K562 (cell line): ENCODE data around the gene CCDC178. TPM values are rescaled to one million over a fixed set of nuclear protein-coding genes. Genes with fewer than 3 reads are reported as not detected.

ENCODE experiments used
- ATAC-seq: fragments of 200-7000 bp; cut with Tn5 transposase; 3 replicates; pipeline ENCODE4 v1.9.1; 2020; ENCODE audit warnings: moderate library complexity
- BruUV-seq: library from RNA; stranded (reverse); fragments of 400-500 nt; replicated peaks from 2 replicates; lab custom pipeline; 2021; lab: Mats Ljungman, UMichigan
- CTCF ChIA-PET: fragments of 300-600 bp; formaldehyde crosslinking; extraction: SDS; loops from one replicate; lab custom pipeline; 2021; ENCODE audit warnings: low intra/inter-chr PET ratio; lab: Yijun Ruan, JAX
- POLR2A ChIA-PET: fragments of 300-600, 350-650 bp; sonication (Branson Sonifier 250); formaldehyde crosslinking; extraction: SDS; loops from one replicate; lab custom pipeline; 2021; ENCODE audit warnings: antibody characterized with exemption, inconsistent platforms; lab: Yijun Ruan, JAX
- DNase-seq, 4 experiments: peaks; one replicate each; pipeline versions ENCODE4 v3.0.0 to v3.0.0-alpha.2; 2011 to 2018; ENCODE audit warnings: low spot score in 3 of 4, mixed read lengths in 3 of 4; ENCODE audit errors: extremely low read depth in 1 of 4
- FAIRE-seq: peaks from 2 replicates; lab custom pipeline; 2011; peaks lifted over from hg19 to GRCh38; lab: Jason Lieb, UNC
- H2AFZ ChIP-seq: 2 replicates; pipeline ENCODE4 v1.6.0; 2011; ENCODE audit warnings: low read depth, low read length, control low read depth, inconsistent platforms
- H3K27ac ChIP-seq: fragments of 200-600 bp; 3 replicates; pipeline ENCODE4 v1.8.0; 2011; ENCODE audit warnings: low read depth, mild to moderate bottlenecking, control low read depth, inconsistent platforms, low read length, moderate library complexity, mixed read lengths; ENCODE audit errors: extremely low read depth
- H3K27me3 ChIP-seq, 2 experiments: fragments of 300-600 bp in 1 of 2; 2 replicates in 1 of 2; 3 replicates in 1 of 2; pipeline versions ENCODE4 v1.6.0 to v1.8.0; 2011; ENCODE audit warnings: inconsistent platforms in 2 of 2, low read length in 2 of 2, mild to moderate bottlenecking in 1 of 2, mixed read lengths in 1 of 2, moderate library complexity in 1 of 2; ENCODE audit not compliant: control insufficient read depth in 2 of 2, insufficient read depth in 2 of 2
- H3K36me3 ChIP-seq: fragments of 300-600 bp; 3 replicates; pipeline ENCODE4 v1.8.0; 2011; ENCODE audit warnings: mild to moderate bottlenecking, low read length, inconsistent platforms; ENCODE audit not compliant: control insufficient read depth, insufficient read depth
- H3K4me1 ChIP-seq, 2 experiments: fragments of 200-600 bp in 1 of 2; replicated peaks in 1 of 2; 2 replicates in 1 of 2; 3 replicates in 1 of 2; pipeline versions ENCODE4 v1.5.1 to v1.8.0; 2011; ENCODE audit warnings: inconsistent platforms in 2 of 2, low read length in 2 of 2, mild to moderate bottlenecking in 1 of 2, mixed read lengths in 1 of 2, moderate library complexity in 1 of 2; ENCODE audit not compliant: control insufficient read depth in 2 of 2, insufficient read depth in 2 of 2
- H3K4me2 ChIP-seq: 2 replicates; pipeline ENCODE4 v1.6.1; 2011; ENCODE audit warnings: low read length, control low read depth, inconsistent platforms, mixed read lengths; ENCODE audit not compliant: insufficient read depth
- H3K4me3 ChIP-seq: fragments of 200-600 bp; sonication (generic), shearing (Covaris generic); 2 replicates; pipeline ENCODE4 v1.5.1; 2016; ENCODE audit warnings: control low read depth, inconsistent platforms
- H3K79me2 ChIP-seq: fragments of 200-600 bp; 3 replicates; pipeline ENCODE4 v1.8.0; 2011; ENCODE audit warnings: low read length, inconsistent platforms; ENCODE audit not compliant: control insufficient read depth, insufficient read depth
- H3K9ac ChIP-seq, 2 experiments: 2 replicates each; pipeline versions ENCODE4 v1.6.0 to v1.6.1; 2011; ENCODE audit warnings: low read depth in 2 of 2, low read length in 2 of 2, control low read depth in 1 of 2, inconsistent platforms in 1 of 2, mild to moderate bottlenecking in 1 of 2, mixed read lengths in 1 of 2; ENCODE audit not compliant: insufficient read depth in 1 of 2
- H3K9me1 ChIP-seq: one replicate; pipeline ENCODE4 v1.6.0; 2011; ENCODE audit warnings: inconsistent platforms, mild to moderate bottlenecking, low read length, moderate library complexity; ENCODE audit not compliant: control insufficient read depth, insufficient read depth
- H3K9me3 ChIP-seq: replicated peaks from 2 replicates; pipeline ENCODE4 v1.5.1; 2011; ENCODE audit warnings: low read depth, low read length, inconsistent platforms; ENCODE audit not compliant: control insufficient read depth, insufficient read depth
- H4K20me1 ChIP-seq: replicated peaks from 2 replicates; pipeline ENCODE4 v1.6.1; 2011; ENCODE audit warnings: low read length, inconsistent platforms, mixed read lengths; ENCODE audit not compliant: control insufficient read depth, insufficient read depth
- LARP7 ChIP-seq: fragments of 450-650 bp; IDR thresholded peaks from 2 replicates; pipeline ENCODE4 v1.6.1; 2016
- MYC ChIP-seq, 2 experiments: fragments of 250-450 bp in 1 of 2; sonication (Bioruptor Pico) in 1 of 2; IDR thresholded peaks; 2 replicates each; pipeline versions ENCODE4 v1.5.1 to v1.6.1; 2012 to 2021; ENCODE audit warnings: low read depth in 2 of 2, borderline replicate concordance in 1 of 2, improper control_type of control experiment in 1 of 2, low read length in 1 of 2, mild to moderate bottlenecking in 1 of 2, moderate library complexity in 1 of 2
- SIN3B ChIP-seq: fragments of 450-650 bp; IDR thresholded peaks from 2 replicates; pipeline ENCODE4 v1.6.1; 2017; ENCODE audit warnings: low read depth, mild to moderate bottlenecking, moderate library complexity
- TCF3 ChIP-seq: sonication (generic); formaldehyde crosslinking; IDR thresholded peaks from 2 replicates; pipeline ENCODE4 v1.4.0; 2020; ENCODE audit warnings: mild to moderate bottlenecking, missing genetic modification reagents
- WGBS: fragments of 100-300 bp; shearing (Covaris generic); methylation state at CpG from one replicate; pipeline ENCODE4 v1.1.6; 2016; ENCODE audit warnings: low coverage, mixed read lengths; ENCODE audit not compliant: insufficient coverage; ENCODE audit errors: missing lambda C conversion rate; 5-methylcytosine and 5-hydroxymethylcytosine counted together
- in situ Hi-C: fragments of 300-500 bp; cut with MboI; formaldehyde crosslinking; loops from 4 replicates; pipeline ENCODE4 v1.15.0; 2018; ENCODE audit warnings: inconsistent platforms, mixed read lengths
- intact Hi-C: fragments of 100-400 bp; cut with micrococcal nuclease; formaldehyde crosslinking; loops from 2 replicates; pipeline ENCODE4 v1.14.2; 2022
- polyA plus RNA-seq, 8 experiments: library from polyadenylated mRNA; depleted of rRNA in 4 of 8; stranded (reverse) in 5 of 8; unstranded in 3 of 8; fragments of >200 nt; fragmentation: Nextera tagmentation in 2 of 8; fragmentation: Illumina TruSeq in 1 of 8; extraction: Ambion mirVana in 2 of 8; extraction: Trizol in 1 of 8; gene quantifications; 2 replicates each; pipeline versions ENCODE4 v1.2.1 to v1.2.3, GENCODE V29; 2011 to 2014; ENCODE audit warnings: inconsistent platforms in 1 of 8, missing spikeins in 1 of 8
- total RNA-seq, 7 experiments: library from RNA; depleted of rRNA in 6 of 7; stranded (reverse); fragments of >200 nt in 6 of 7; fragmentation: Illumina TruSeq in 2 of 7; extraction: Trizol in 2 of 7; gene quantifications; 2 replicates each; pipeline versions ENCODE4 v1.2.1 to v1.2.3, GENCODE V29; 2011 to 2021; ENCODE audit warnings: low replicate concordance in 1 of 7
- TF ChIP-seq, protein P1 (sequence below): fragments of 250-450 bp; sonication (Bioruptor Pico); IDR thresholded peaks from 2 replicates; pipeline ENCODE4 v1.4.0; 2020; ENCODE audit warnings: borderline replicate concordance
- TF ChIP-seq, protein P2 (sequence below): fragments of 250-450 bp; sonication (Bioruptor Pico); IDR thresholded peaks from 2 replicates; pipeline ENCODE4 v1.8.0; 2021; ENCODE audit warnings: moderate library complexity, mild to moderate bottlenecking, inconsistent platforms

CCDC178 gene
- total and polyA plus RNA-seq, 9 of the 15 experiments (the other 6 are each of a cell fraction or from before 2014, with no cell fraction given): 0.12 to 0.47 (median 0.15) TPM; not detected in 6

- DNase-seq (no peak), ATAC-seq (no peak)
- TF ChIP-seq, protein P1, sequence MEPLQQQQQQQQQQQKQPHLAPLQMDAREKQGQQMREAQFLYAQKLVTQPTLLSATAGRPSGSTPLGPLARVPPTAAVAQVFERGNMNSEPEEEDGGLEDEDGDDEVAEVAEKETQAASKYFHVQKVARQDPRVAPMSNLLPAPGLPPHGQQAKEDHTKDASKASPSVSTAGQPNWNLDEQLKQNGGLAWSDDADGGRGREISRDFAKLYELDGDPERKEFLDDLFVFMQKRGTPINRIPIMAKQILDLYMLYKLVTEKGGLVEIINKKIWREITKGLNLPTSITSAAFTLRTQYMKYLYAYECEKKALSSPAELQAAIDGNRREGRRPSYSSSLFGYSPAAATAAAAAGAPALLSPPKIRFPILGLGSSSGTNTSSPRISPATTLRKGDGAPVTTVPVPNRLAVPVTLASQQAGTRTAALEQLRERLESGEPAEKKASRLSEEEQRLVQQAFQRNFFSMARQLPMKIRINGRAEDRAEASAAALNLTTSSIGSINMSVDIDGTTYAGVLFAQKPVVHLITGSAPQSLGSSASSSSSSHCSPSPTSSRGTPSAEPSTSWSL: no peak
- TF ChIP-seq LARP7: no peak
- TF ChIP-seq SIN3B: no peak
- TF ChIP-seq, protein P2, sequence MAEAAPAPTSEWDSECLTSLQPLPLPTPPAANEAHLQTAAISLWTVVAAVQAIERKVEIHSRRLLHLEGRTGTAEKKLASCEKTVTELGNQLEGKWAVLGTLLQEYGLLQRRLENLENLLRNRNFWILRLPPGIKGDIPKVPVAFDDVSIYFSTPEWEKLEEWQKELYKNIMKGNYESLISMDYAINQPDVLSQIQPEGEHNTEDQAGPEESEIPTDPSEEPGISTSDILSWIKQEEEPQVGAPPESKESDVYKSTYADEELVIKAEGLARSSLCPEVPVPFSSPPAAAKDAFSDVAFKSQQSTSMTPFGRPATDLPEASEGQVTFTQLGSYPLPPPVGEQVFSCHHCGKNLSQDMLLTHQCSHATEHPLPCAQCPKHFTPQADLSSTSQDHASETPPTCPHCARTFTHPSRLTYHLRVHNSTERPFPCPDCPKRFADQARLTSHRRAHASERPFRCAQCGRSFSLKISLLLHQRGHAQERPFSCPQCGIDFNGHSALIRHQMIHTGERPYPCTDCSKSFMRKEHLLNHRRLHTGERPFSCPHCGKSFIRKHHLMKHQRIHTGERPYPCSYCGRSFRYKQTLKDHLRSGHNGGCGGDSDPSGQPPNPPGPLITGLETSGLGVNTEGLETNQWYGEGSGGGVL (CRISPR knock-in tag): no peak
- no peak for TF ChIP-seq TCF3
- TF ChIP-seq MYC (IDR thresholded peaks at IDR 0.05; ENCODE audit: low read depth, low read length): no peak
- TF ChIP-seq MYC (CRISPR knock-in tag; IDR thresholded peaks at IDR 0.05; ENCODE audit: borderline replicate concordance, low read depth): no peak
- TF ChIP-seq, all 486 proteins: peak for 0
- no peak for FAIRE-seq
- ChIA-PET CTCF (no interaction called here), POLR2A (no interaction called here)
- H3K27ac ChIP-seq: no peak overlapping the region
- H3K36me3 ChIP-seq: no peaks in the 10 kb centered on the region
- in situ Hi-C loops: no loop called here
- H3K9me3 ChIP-seq: no peaks in the 10 kb centered on the region; the same call in 1 of the 2 replicates
- 0% methylated on average over 1 of the region's 1 CpG for WGBS
- no peaks in the 10 kb centered on the region for H3K79me2 ChIP-seq
- no peaks in the 10 kb centered on the region for H3K4me1 ChIP-seq
- H3K4me2 ChIP-seq: no peak overlapping the region
- no TSS peak for BruUV-seq
- no peaks in the 10 kb centered on the region for H3K27me3 ChIP-seq
- H3K9me1 ChIP-seq: no peaks in the 10 kb centered on the region
- no peak overlapping the region for H3K4me3 ChIP-seq
- no peak overlapping the region for H3K9ac ChIP-seq
- intact Hi-C loops: no loop called here
- H4K20me1 ChIP-seq: no peaks in the 10 kb centered on the region
- no peak overlapping the region for H2AFZ ChIP-seq
Measured at GRCh38 chr18:33291539-33291938, 149.0 kb downstream of the CCDC178 start.
